KOPT-K1 (cell line): ENCODE data around the gene NT5DC1.
"Not testable (repeated sequence)": the region's sequence is repeated elsewhere in the genome, so short reads cannot be mapped to it uniquely, and the experiment has no call there.

Experiments used
- H3K27ac ChIP-seq: fragments of 200-600 bp; sonication (generic); 2 replicates; pipeline ENCODE4 v1.5.1; 2016; ENCODE audit warnings: antibody characterized with exemption, mild to moderate bottlenecking, low read depth, low read length; ENCODE audit not compliant: poor library complexity, severe bottlenecking
- H3K36me3 ChIP-seq: fragments of 200-600 bp; sonication (generic); 2 replicates; pipeline ENCODE4 v1.5.1; 2017; ENCODE audit warnings: antibody characterized with exemption, mild to moderate bottlenecking, low read length, moderate library complexity; ENCODE audit not compliant: insufficient read depth
- H3K9me3 ChIP-seq: fragments of 200-600 bp; sonication (generic); 2 replicates; pipeline ENCODE4 v1.5.1; 2017; ENCODE audit warnings: antibody characterized with exemption, low read length, mild to moderate bottlenecking; ENCODE audit not compliant: insufficient read depth, poor library complexity, severe bottlenecking

The NT5DC1 gene

GRCh38 chr6:116271149-116271708 is 170.6 kb downstream of the NT5DC1 start:
- Histone ChIP-seq H3K27ac (no peak overlapping the region), H3K9me3 (no peaks in the 10 kb centered on the region), H3K36me3 (peaks cover 44% of the 10 kb centered on the region)

- H3K36me3 ChIP-seq: peaks cover 55% of the 10 kb centered on the region
- no peaks in the 10 kb centered on the region for H3K9me3 ChIP-seq
- no peak overlapping the region for H3K27ac ChIP-seq
These were observed 176.5 kb downstream of the NT5DC1 start for GRCh38 chr6:116277124-116277523.

- peaks cover 43% of the 10 kb centered on the region for H3K36me3 ChIP-seq
- no peaks in the 10 kb centered on the region for H3K9me3 ChIP-seq
- H3K27ac ChIP-seq: peak overlapping the region; percentile 83
These were observed 177.8 kb downstream of the NT5DC1 start for GRCh38 chr6:116278481-116278829.

- Histone ChIP-seq H3K9me3 (no peaks in the 10 kb centered on the region), H3K36me3 (peaks cover 42% of the 10 kb centered on the region), H3K27ac (peak overlapping the region; percentile 83)
These were observed 178.2 kb downstream of the NT5DC1 start for GRCh38 chr6:116278854-116279231.

- H3K27ac ChIP-seq: peak within 1 kb of the TSS; percentile 83
These were observed 178.8 kb downstream of the NT5DC1 start, which contains the start of gene TSPYL1 for GRCh38 chr6:116279232-116280160. TSPYL1 (minus strand) TSS chr6:116279930; CDS start chr6:116279830, 100 bp downstream.

GRCh38 chr6:116280161-116280932 is 179.7 kb downstream of the NT5DC1 start:
- no peaks in the 10 kb centered on the region for H3K9me3 ChIP-seq
- H3K36me3 ChIP-seq: peaks cover 27% of the 10 kb centered on the region
- H3K27ac ChIP-seq: peak overlapping the region; percentile 83

More at GRCh38 chr6:116279232-116280160, 178.8 kb downstream of the NT5DC1 start, which contains the start of gene TSPYL1:
- Histone ChIP-seq H3K9me3 (no peaks in the 10 kb centered on the region), H3K36me3 (peaks cover 35% of the 10 kb centered on the region)

GRCh38 chr6:116280933-116281316 is 180.3 kb downstream of the NT5DC1 start:
- Histone ChIP-seq H3K27ac (no peak overlapping the region), H3K36me3 (peaks cover 22% of the 10 kb centered on the region), H3K9me3 (no peaks in the 10 kb centered on the region)

- Histone ChIP-seq H3K9me3 (no peaks in the 10 kb centered on the region), H3K36me3 (peaks cover 10% of the 10 kb centered on the region), H3K27ac (no peak overlapping the region)
These were observed 182.0 kb downstream of the NT5DC1 start for GRCh38 chr6:116282698-116283097.

GRCh38 chr6:116283191-116283590 is 182.5 kb downstream of the NT5DC1 start:
- no peaks in the 10 kb centered on the region for H3K9me3 ChIP-seq
- peaks cover 5% of the 10 kb centered on the region for H3K36me3 ChIP-seq
- no peak overlapping the region for H3K27ac ChIP-seq

GRCh38 chr6:116284984-116285383 is 184.3 kb downstream of the NT5DC1 start:
- not testable (repeated sequence) for H3K36me3 ChIP-seq, H3K27ac ChIP-seq

GRCh38 chr6:116286773-116287358 is 186.2 kb downstream of the NT5DC1 start:
- no peak overlapping the region for H3K27ac ChIP-seq
- no peaks in the 10 kb centered on the region for H3K9me3 ChIP-seq
- no peaks in the 10 kb centered on the region for H3K36me3 ChIP-seq

More at GRCh38 chr6:116284984-116285383, 184.3 kb downstream of the NT5DC1 start:
- H3K9me3 ChIP-seq: not testable (repeated sequence)

GRCh38 chr6:116287689-116288282 is 187.1 kb downstream of the NT5DC1 start:
- H3K9me3 ChIP-seq: no peaks in the 10 kb centered on the region
- H3K36me3 ChIP-seq: no peaks in the 10 kb centered on the region
- no peak overlapping the region for H3K27ac ChIP-seq

GRCh38 chr6:116289876-116290275 is 189.2 kb downstream of the NT5DC1 start:
- Histone ChIP-seq H3K36me3 (no peaks in the 10 kb centered on the region), H3K9me3 (no peaks in the 10 kb centered on the region)

GRCh38 chr6:116290799-116291198 is 190.1 kb downstream of the NT5DC1 start:
- Histone ChIP-seq H3K27ac (no peak overlapping the region), H3K9me3 (no peaks in the 10 kb centered on the region), H3K36me3 (no peaks in the 10 kb centered on the region)

More at GRCh38 chr6:116289876-116290275, 189.2 kb downstream of the NT5DC1 start:
- no peak overlapping the region for H3K27ac ChIP-seq
